Endothelial cell of umbilical vein (primary cell): ENCODE results near the gene ELMO1. TPM values are rescaled to one million over a fixed set of nuclear protein-coding genes. Genes with fewer than 3 reads are reported as not detected.

Experiments
- BruUV-seq: library from RNA; stranded (reverse); fragments of 400-500 nt; replicated peaks from 2 replicates; lab custom pipeline; 2021; lab: Mats Ljungman, UMichigan
- CTCF ChIA-PET: fragments of 300-600, 350-600 bp; sonication (Branson Sonifier 250); formaldehyde crosslinking; loops from one replicate; lab custom pipeline; 2021; ENCODE audit warnings: antibody characterized with exemption, inconsistent platforms; lab: Charles Lee
- POLR2A ChIA-PET: fragments of 300-600, 350-600 bp; sonication (Branson Sonifier 250); formaldehyde crosslinking; loops from one replicate; lab custom pipeline; 2021; ENCODE audit warnings: antibody characterized with exemption, inconsistent platforms; lab: Charles Lee
- DNase-seq: peaks from one replicate; pipeline ENCODE4 v3.0.0-alpha.2; 2011; ENCODE audit warnings: low read depth, low spot score
- FAIRE-seq: peaks from 2 replicates; lab custom pipeline; 2011; peaks lifted over from hg19 to GRCh38; lab: Jason Lieb, UNC
- H2AFZ ChIP-seq: 2 replicates; pipeline ENCODE4 v1.6.0; 2012; ENCODE audit warnings: low read depth, low read length, control low read depth, inconsistent platforms
- H3K27ac ChIP-seq: 2 replicates; pipeline ENCODE4 v1.5.1; 2011; ENCODE audit warnings: low read depth, mild to moderate bottlenecking, control low read depth, low read length, moderate library complexity; ENCODE audit not compliant: insufficient read depth
- H3K27me3 ChIP-seq, 2 experiments: 2 replicates each; pipeline versions ENCODE4 v1.6.0 to v1.6.1; 2011; ENCODE audit warnings: low read length in 2 of 2, mixed read lengths in 1 of 2; ENCODE audit not compliant: control insufficient read depth in 2 of 2, insufficient read depth in 2 of 2
- H3K36me3 ChIP-seq, 2 experiments: 2 replicates in 1 of 2; 3 replicates in 1 of 2; pipeline ENCODE4 v1.5.1; 2011; ENCODE audit warnings: low read length in 2 of 2, mild to moderate bottlenecking in 1 of 2, moderate library complexity in 1 of 2; ENCODE audit not compliant: control insufficient read depth in 2 of 2, insufficient read depth in 2 of 2; ENCODE audit errors: extremely low read depth in 1 of 2
- H3K4me1 ChIP-seq: 3 replicates; pipeline ENCODE4 v1.5.1; 2011; ENCODE audit warnings: mild to moderate bottlenecking, low read length; ENCODE audit not compliant: control insufficient read depth, insufficient read depth; ENCODE audit errors: extremely low read depth
- H3K4me2 ChIP-seq: 2 replicates; pipeline ENCODE4 v1.6.1; 2011; ENCODE audit warnings: low read length, control low read depth, mixed read lengths; ENCODE audit not compliant: insufficient read depth
- H3K4me3 ChIP-seq, 3 experiments: fragments of 200-600 bp in 1 of 3; sonication (generic), shearing (Covaris generic) in 1 of 3; replicated peaks in 1 of 3; 2 replicates each; pipeline ENCODE4 v1.5.1; 2011 to 2016; ENCODE audit warnings: control low read depth in 3 of 3, low read length in 3 of 3, mild to moderate bottlenecking in 2 of 3, inconsistent platforms in 1 of 3, low read depth in 1 of 3, moderate library complexity in 1 of 3; ENCODE audit not compliant: insufficient read depth in 1 of 3
- H3K79me2 ChIP-seq: 2 replicates; pipeline ENCODE4 v1.6.0; 2012; ENCODE audit warnings: low read length, inconsistent platforms; ENCODE audit not compliant: control insufficient read depth, insufficient read depth
- H3K9ac ChIP-seq: replicated peaks from 2 replicates; pipeline ENCODE3; 2011; ENCODE audit warnings: low read length, control low read depth; ENCODE audit not compliant: insufficient read depth; ENCODE audit errors: extremely low read depth
- H3K9me1 ChIP-seq: replicated peaks from 3 replicates; pipeline ENCODE4 v1.6.0; 2011; ENCODE audit warnings: mild to moderate bottlenecking, low read length; ENCODE audit not compliant: control insufficient read depth, insufficient read depth; ENCODE audit errors: extremely low read depth
- H3K9me3 ChIP-seq: replicated peaks from 2 replicates; pipeline ENCODE4 v1.5.1; 2012; ENCODE audit warnings: low read length, inconsistent platforms; ENCODE audit not compliant: control insufficient read depth, insufficient read depth
- H4K20me1 ChIP-seq: replicated peaks from 2 replicates; pipeline ENCODE3; 2011; ENCODE audit warnings: mild to moderate bottlenecking, low read length; ENCODE audit not compliant: control insufficient read depth, insufficient read depth; ENCODE audit errors: extremely low read depth
- EZH2 ChIP-seq: IDR thresholded peaks from 2 replicates; pipeline ENCODE4 v1.6.1; 2012; ENCODE audit warnings: borderline replicate concordance, low read depth, mild to moderate bottlenecking, moderate library complexity, low read length, inconsistent platforms; ENCODE audit not compliant: severe bottlenecking
- GATA2 ChIP-seq: IDR thresholded peaks from 2 replicates; pipeline ENCODE4 v1.7.0; 2011; ENCODE audit warnings: low read depth, mild to moderate bottlenecking, moderate library complexity, mixed read lengths, low read length; ENCODE audit not compliant: insufficient read length, insufficient read depth
- JUN ChIP-seq: IDR thresholded peaks from 2 replicates; pipeline ENCODE4 v1.6.1; 2011; ENCODE audit warnings: borderline replicate concordance, low read depth; ENCODE audit not compliant: insufficient read length, insufficient read depth
- MYC ChIP-seq: IDR thresholded peaks from one replicate; pipeline ENCODE4 v1.6.1; 2011; ENCODE audit warnings: mild to moderate bottlenecking, low read depth, low read length
- POLR2AphosphoS5 ChIP-seq: IDR thresholded peaks from 2 replicates; pipeline ENCODE4 v1.6.1; 2012; ENCODE audit warnings: low read depth, mild to moderate bottlenecking, control low read depth, low read length, moderate library complexity; ENCODE audit not compliant: insufficient read depth
- dilution Hi-C: fragments of 300-500 bp; cut with MboI; formaldehyde crosslinking; loops from one replicate; pipeline ENCODE4 v1.15.0; 2019; ENCODE audit warnings: low sequenced_read_pairs; ENCODE audit not compliant: extremely low pct_ligation_motif_present
- intact Hi-C: fragments of 100-400 bp; cut with micrococcal nuclease; formaldehyde crosslinking; loops from one replicate; pipeline ENCODE4 v1.10.0; 2022
- polyA plus RNA-seq, 4 experiments: library from polyadenylated mRNA; depleted of rRNA in 3 of 4; stranded (reverse) in 3 of 4; unstranded in 1 of 4; fragments of >200 nt; gene quantifications; 2 replicates each; pipeline versions ENCODE4 v1.2.1 to v1.2.3, GENCODE V29; 2011 to 2012; ENCODE audit warnings: missing spikeins in 1 of 4
- total RNA-seq: library from RNA; stranded (reverse); gene quantifications from 2 replicates; pipeline ENCODE4 v1.2.3, GENCODE V29; 2021
- TF ChIP-seq, protein P1 (sequence below), 2 donors: IDR thresholded peaks; 1 replicate in 1 of 2; 2 replicates in 1 of 2; pipeline ENCODE4 v1.5.1; 2011; ENCODE audit warnings: low read length in 2 of 2, mild to moderate bottlenecking in 2 of 2, moderate library complexity in 2 of 2, control low read depth in 1 of 2, inconsistent platforms in 1 of 2, low read depth in 1 of 2; ENCODE audit not compliant: insufficient read depth in 1 of 2; ENCODE audit errors: extremely low read depth in 1 of 2
- TF ChIP-seq, protein P2 (sequence below): IDR thresholded peaks from 2 replicates; pipeline ENCODE4 v1.6.1; 2011; ENCODE audit not compliant: insufficient read depth, insufficient read length

ELMO1 gene
- total and polyA plus RNA-seq, 2 donors (not counting 3 experiments of a cell fraction or from before 2014, with no cell fraction given), result 17.0 to 30.6 TPM

DNA sequence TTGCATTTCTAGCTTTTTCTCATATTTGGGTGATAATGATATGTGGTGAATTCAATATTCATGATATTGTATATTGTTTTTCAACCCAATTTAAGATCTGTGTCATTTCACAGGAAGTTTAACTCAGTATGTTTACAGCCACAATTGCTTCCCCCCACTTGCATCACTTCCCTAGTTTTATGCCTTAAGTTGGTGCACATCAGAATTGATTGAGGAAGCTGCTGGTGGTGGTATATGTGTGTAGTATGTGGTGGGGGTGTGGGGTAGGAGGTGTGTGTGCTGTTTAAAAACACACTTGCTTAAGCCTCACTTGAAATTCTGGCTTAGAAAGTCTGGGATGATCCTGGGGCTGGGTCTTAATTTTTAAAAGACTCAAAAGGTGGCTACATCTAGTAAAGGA, 479.3 kb downstream of the ELMO1 start:
- FAIRE-seq, result peak; percentile 33
- POLR2A ChIA-PET, result no interaction called here

DNA sequence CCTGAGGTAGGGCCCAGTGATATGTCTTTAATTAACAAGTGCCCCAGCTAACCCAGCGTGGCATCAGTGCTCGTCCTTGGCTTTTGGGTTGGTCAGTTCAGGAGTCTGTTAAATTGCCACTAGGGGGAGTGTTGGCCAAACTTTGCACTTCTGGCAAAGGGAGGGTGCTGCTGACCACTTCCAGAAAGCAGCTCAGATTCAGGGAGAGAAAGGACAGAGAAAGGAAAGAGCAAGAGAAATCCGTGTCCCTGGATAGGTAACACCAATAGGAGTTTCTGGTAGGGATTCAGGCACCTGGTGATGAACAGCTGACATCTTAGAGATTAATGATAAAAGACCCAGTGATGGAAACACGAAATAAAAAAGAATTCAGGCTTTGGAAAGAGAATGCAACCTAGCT, 481.3 kb downstream of the ELMO1 start:
- FAIRE-seq, result peak; percentile 71
- dilution Hi-C loops, result no loop called here
- BruUV-seq, result no TSS peak

More for the DNA sequence above, 479.3 kb downstream of the ELMO1 start:
- TF ChIP-seq, protein P1, sequence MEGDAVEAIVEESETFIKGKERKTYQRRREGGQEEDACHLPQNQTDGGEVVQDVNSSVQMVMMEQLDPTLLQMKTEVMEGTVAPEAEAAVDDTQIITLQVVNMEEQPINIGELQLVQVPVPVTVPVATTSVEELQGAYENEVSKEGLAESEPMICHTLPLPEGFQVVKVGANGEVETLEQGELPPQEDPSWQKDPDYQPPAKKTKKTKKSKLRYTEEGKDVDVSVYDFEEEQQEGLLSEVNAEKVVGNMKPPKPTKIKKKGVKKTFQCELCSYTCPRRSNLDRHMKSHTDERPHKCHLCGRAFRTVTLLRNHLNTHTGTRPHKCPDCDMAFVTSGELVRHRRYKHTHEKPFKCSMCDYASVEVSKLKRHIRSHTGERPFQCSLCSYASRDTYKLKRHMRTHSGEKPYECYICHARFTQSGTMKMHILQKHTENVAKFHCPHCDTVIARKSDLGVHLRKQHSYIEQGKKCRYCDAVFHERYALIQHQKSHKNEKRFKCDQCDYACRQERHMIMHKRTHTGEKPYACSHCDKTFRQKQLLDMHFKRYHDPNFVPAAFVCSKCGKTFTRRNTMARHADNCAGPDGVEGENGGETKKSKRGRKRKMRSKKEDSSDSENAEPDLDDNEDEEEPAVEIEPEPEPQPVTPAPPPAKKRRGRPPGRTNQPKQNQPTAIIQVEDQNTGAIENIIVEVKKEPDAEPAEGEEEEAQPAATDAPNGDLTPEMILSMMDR (IDR thresholded peaks at IDR 0.05; ENCODE audit: extremely low read depth in 1 of 2, insufficient read depth in 1 of 2, low read depth in 1 of 2, low read length in 2 of 2), result no peak
- DNase-seq, result peak; percentile 63
- dilution Hi-C loops, result no loop called here
- H3K4me2 ChIP-seq, result no peak overlapping the region
- H3K9me3 ChIP-seq, result no peaks in the 10 kb centered on the region
- H2AFZ ChIP-seq, result no peak overlapping the region
- H3K9ac ChIP-seq, result no peak overlapping the region
- intact Hi-C loops, result loop anchor here (5.0 kb wide), 2 partner anchors 482 to 497 kb away; no protein-coding TSS in a partner anchor
- no peaks in the 10 kb centered on the region for H3K79me2 ChIP-seq
- H3K4me3 ChIP-seq, result no peak overlapping the region
- peaks cover 19% of the 10 kb centered on the region for H3K4me1 ChIP-seq
- H4K20me1 ChIP-seq, result no peaks in the 10 kb centered on the region
- no peaks in the 10 kb centered on the region for H3K9me1 ChIP-seq
- CTCF ChIA-PET, result interaction anchor here (1.5 to 6.9 kb wide), 6 partner anchors 14 to 481 kb away, joined by 3 to 366 read pairs (median 81); no protein-coding TSS in a partner anchor
- no peaks in the 10 kb centered on the region for H3K27me3 ChIP-seq
- H3K36me3 ChIP-seq, result no peaks in the 10 kb centered on the region
- no peak overlapping the region for H3K27ac ChIP-seq
- BruUV-seq, result no TSS peak

More for the DNA sequence above, 481.3 kb downstream of the ELMO1 start:
- no peaks in the 10 kb centered on the region for H3K9me1 ChIP-seq
- ChIA-PET POLR2A (interaction anchor here (0.8 kb wide), 1 partner anchor 214 kb away, joined by 3 read pairs; no protein-coding TSS in a partner anchor), CTCF (interaction anchor here (0.5 to 6.9 kb wide), 55 partner anchors 9 to 864 kb away, joined by 3 to 366 read pairs (median 4); no protein-coding TSS in a partner anchor)
- no peaks in the 10 kb centered on the region for H3K27me3 ChIP-seq
- no peak for TF ChIP-seq JUN
- TF ChIP-seq MYC, result no peak
- TF ChIP-seq, protein P2, sequence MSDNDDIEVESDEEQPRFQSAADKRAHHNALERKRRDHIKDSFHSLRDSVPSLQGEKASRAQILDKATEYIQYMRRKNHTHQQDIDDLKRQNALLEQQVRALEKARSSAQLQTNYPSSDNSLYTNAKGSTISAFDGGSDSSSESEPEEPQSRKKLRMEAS, result no peak
- TF ChIP-seq EZH2, result no peak
- TF ChIP-seq POLR2AphosphoS5, result no peak
- no peak for TF ChIP-seq GATA2
- TF ChIP-seq, protein P1 (IDR thresholded peaks at IDR 0.05; ENCODE audit: extremely low read depth in 1 of 2, insufficient read depth in 1 of 2, low read depth in 1 of 2, low read length in 2 of 2), result peak; percentile 78 to 86
- H4K20me1 ChIP-seq, result no peaks in the 10 kb centered on the region
- no peaks in the 10 kb centered on the region for H3K9me3 ChIP-seq
- H3K36me3 ChIP-seq, result no peaks in the 10 kb centered on the region
- H3K4me1 ChIP-seq, result peaks cover 19% of the 10 kb centered on the region
- H3K9ac ChIP-seq, result no peak overlapping the region
- H2AFZ ChIP-seq, result no peak overlapping the region
- intact Hi-C loops, result loop anchor here (1.0 to 5.0 kb wide), 5 partner anchors 19 to 495 kb away; no protein-coding TSS in a partner anchor
- H3K4me2 ChIP-seq, result no peak overlapping the region
- H3K79me2 ChIP-seq, result no peaks in the 10 kb centered on the region
- no peak overlapping the region for H3K4me3 ChIP-seq
- peak; percentile 72 for DNase-seq
- no peak overlapping the region for H3K27ac ChIP-seq
